Testis (tissue), 2 donors: ENCODE measurements around the gene RRP36.

Source experiments
- CTCF ChIP-seq, 3 experiments: fragments of 450-650 bp in 2 of 3; fragments of 200-600 bp in 1 of 3; sonication (generic) in 1 of 3; IDR thresholded peaks; one replicate each; pipeline ENCODE4 v1.5.1; 2016 to 2019; ENCODE audit warnings: antibody characterized with exemption in 3 of 3, mild to moderate bottlenecking in 2 of 3, moderate library complexity in 1 of 3
- POLR2A ChIP-seq: fragments of 450-650 bp; IDR thresholded peaks from one replicate; pipeline ENCODE4 v1.6.1; 2017; ENCODE audit warnings: antibody characterized with exemption, mild to moderate bottlenecking, moderate library complexity

GRCh38 chr6:43020052-43020705 lies 1.2 kb upstream of the RRP36 start:
- TF ChIP-seq CTCF (IDR thresholded peaks at IDR 0.05) (no peak), POLR2A (no peak)
